Activated naive CD8-positive, alpha-beta T cell treated with anti-CD3 and anti-CD28 coated beads, Interleukin-2, amount 50 U/mL, for 16 hours (primary cell): ENCODE measurements around the gene KRT6A.
"Not testable (repeated sequence)": the region's sequence is repeated elsewhere in the genome, so short reads cannot be mapped to it uniquely, and the experiment has no call there.

Experiments
- DNase-seq: peaks from one replicate; pipeline ENCODE4 v3.0.0-alpha.2; 2020; ENCODE audit warnings: low read depth, low spot score

KRT6A gene

GRCh38 chr12:52502877-52503276 is 9.8 kb upstream of the KRT6A start:
- DNase-seq, result no peak

GRCh38 chr12:52501490-52501889 is 8.4 kb upstream of the KRT6A start:
- DNase-seq, result no peak

GRCh38 chr12:52500574-52500973 is 7.5 kb upstream of the KRT6A start:
- not testable (repeated sequence) for DNase-seq

- DNase-seq, result no peak
Measured at GRCh38 chr12:52499806-52500560, 6.9 kb upstream of the KRT6A start.

GRCh38 chr12:52498946-52499345 is 5.9 kb upstream of the KRT6A start:
- DNase-seq, result no peak

- no peak for DNase-seq
Measured at GRCh38 chr12:52497975-52498374, 4.9 kb upstream of the KRT6A start.

GRCh38 chr12:52496590-52497071 is 3.6 kb upstream of the KRT6A start:
- DNase-seq, result no peak

- no peak for DNase-seq
Measured at GRCh38 chr12:52496054-52496453, 3.0 kb upstream of the KRT6A start.

GRCh38 chr12:52495389-52495788 is 2.3 kb upstream of the KRT6A start:
- DNase-seq, result no peak

GRCh38 chr12:52494518-52494917 is 1.5 kb upstream of the KRT6A start:
- DNase-seq, result no peak

GRCh38 chr12:52494100-52494499 is 1.0 kb upstream of the KRT6A start:
- DNase-seq, result no peak

- not testable (repeated sequence) for DNase-seq
Measured at GRCh38 chr12:52492405-52492804, 652 bp downstream of the KRT6A start.

GRCh38 chr12:52491495-52491894 is 1.6 kb downstream of the KRT6A start:
- not testable (repeated sequence) for DNase-seq

GRCh38 chr12:52488736-52489135 is 4.3 kb downstream of the KRT6A start:
- DNase-seq, result no peak

- not testable (repeated sequence) for DNase-seq
Measured at GRCh38 chr12:52487744-52488443, 5.2 kb downstream of the KRT6A start.

- DNase-seq, result no peak
Measured at GRCh38 chr12:52487211-52487610, 5.8 kb downstream of the KRT6A start.

- no peak for DNase-seq
Measured at GRCh38 chr12:52486166-52487105, 6.6 kb downstream of the KRT6A start.

- no peak for DNase-seq
Measured at GRCh38 chr12:52480073-52480472, 13.0 kb downstream of the KRT6A start.

- no peak for DNase-seq
Measured at GRCh38 chr12:52477651-52478050, 15.4 kb downstream of the KRT6A start.

GRCh38 chr12:52474212-52474611 is 18.8 kb downstream of the KRT6A start:
- no peak for DNase-seq

GRCh38 chr12:52473768-52474167 is 19.3 kb downstream of the KRT6A start, which contains the start of gene KRT6C:
Gene KRT6C, minus strand, starts transcription at chr12:52473805. Its CDS starts 68 bp downstream, at chr12:52473737.
- DNase-seq, result no peak

GRCh38 chr12:52469853-52470252 is 23.2 kb downstream of the KRT6A start:
- DNase-seq, result no peak
